ENCODE results near the gene ARHGAP19. TPM values are rescaled to one million over a fixed set of nuclear protein-coding genes. Genes with fewer than 3 reads are reported as not detected.

The ARHGAP19 gene
- polyA plus RNA-seq, 1 of the 3 experiments (the other 2 are of a cell fraction): 3.8 TPM

- Histone ChIP-seq H4K20me1 (ENCODE audit: insufficient read depth) (no peaks in the 10 kb centered on the region), H3K4me2 (no peak overlapping the region), H3K36me3 (replicated peaks in 1 of 2; ENCODE audit: control insufficient read depth in 1 of 2, insufficient read depth in 2 of 2, low read length in 1 of 2) (no peaks in the 10 kb centered on the region), H3K9me3 (no peaks in the 10 kb centered on the region), H3K9me2 (no peaks in the 10 kb centered on the region), H3K4me3 (ENCODE audit: low read depth in 2 of 2, low read length in 1 of 2) (no peak overlapping the region), H3K27me3 (ENCODE audit: insufficient read depth) (peaks cover 46% of the 10 kb centered on the region; the same call in 1 of the 2 replicates), H3K79me2 (ENCODE audit: insufficient read depth) (no peaks in the 10 kb centered on the region), H2AFZ (ENCODE audit: low read depth) (no peak overlapping the region), H3K4me1 (ENCODE audit: control insufficient read depth in 1 of 2, insufficient read depth in 2 of 2, low read depth in 1 of 2, low read length in 1 of 2) (peaks cover 0 to 70% of the 10 kb centered on the region in 2 experiments; a peak in 3 of 4 replicates), H3K9ac (no peak overlapping the region), H3F3A (replicated peaks; ENCODE audit: insufficient read depth) (no peaks in the 10 kb centered on the region), H3K27ac (ENCODE audit: low read depth in 2 of 2, low read length in 1 of 2) (peak overlapping the region in 1 of 2 experiments; percentile 97; a peak in 2 of 4 replicates)
- DNase-seq: no peak
- 56% methylated on average over 9 of the region's 10 CpGs for WGBS (ENCODE audit: low lambda C conversion rate)
- POLR2A ChIA-PET: no interaction called here
- CTCF ChIA-PET: interaction anchor here (0.5 to 27.2 kb wide), 8 partner anchors 8 to 106 kb away, joined by 3 to 460 read pairs (median 7); no protein-coding TSS in a partner anchor
- TF ChIP-seq FOXJ3 (CRISPR knock-in tag; IDR thresholded peaks at IDR 0.05): no peak
- TF ChIP-seq, protein P1, sequence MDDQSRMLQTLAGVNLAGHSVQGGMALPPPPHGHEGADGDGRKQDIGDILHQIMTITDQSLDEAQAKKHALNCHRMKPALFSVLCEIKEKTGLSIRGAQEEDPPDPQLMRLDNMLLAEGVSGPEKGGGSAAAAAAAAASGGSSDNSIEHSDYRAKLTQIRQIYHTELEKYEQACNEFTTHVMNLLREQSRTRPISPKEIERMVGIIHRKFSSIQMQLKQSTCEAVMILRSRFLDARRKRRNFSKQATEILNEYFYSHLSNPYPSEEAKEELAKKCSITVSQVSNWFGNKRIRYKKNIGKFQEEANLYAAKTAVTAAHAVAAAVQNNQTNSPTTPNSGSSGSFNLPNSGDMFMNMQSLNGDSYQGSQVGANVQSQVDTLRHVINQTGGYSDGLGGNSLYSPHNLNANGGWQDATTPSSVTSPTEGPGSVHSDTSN (IDR thresholded peaks at IDR 0.05): no peak
- no peak for TF ChIP-seq MAX (IDR thresholded peaks at IDR 0.05; ENCODE audit: low read depth)
- TF ChIP-seq RAD21 (IDR thresholded peaks at IDR 0.05; ENCODE audit: low read length): no peak
- TF ChIP-seq RFX5 (IDR thresholded peaks at IDR 0.05; ENCODE audit: low read length): no peak
- no peak for TF ChIP-seq FOSL2 (IDR thresholded peaks at IDR 0.05; ENCODE audit: borderline replicate concordance, low read depth)
- no peak for TF ChIP-seq MXI1 (IDR thresholded peaks at IDR 0.05; ENCODE audit: low read depth, low read length)
- no peak for TF ChIP-seq EP300 (IDR thresholded peaks at IDR 0.05; ENCODE audit: borderline replicate concordance in 1 of 2, low read depth in 1 of 2, low read length in 1 of 2)
- TF ChIP-seq, protein P2, sequence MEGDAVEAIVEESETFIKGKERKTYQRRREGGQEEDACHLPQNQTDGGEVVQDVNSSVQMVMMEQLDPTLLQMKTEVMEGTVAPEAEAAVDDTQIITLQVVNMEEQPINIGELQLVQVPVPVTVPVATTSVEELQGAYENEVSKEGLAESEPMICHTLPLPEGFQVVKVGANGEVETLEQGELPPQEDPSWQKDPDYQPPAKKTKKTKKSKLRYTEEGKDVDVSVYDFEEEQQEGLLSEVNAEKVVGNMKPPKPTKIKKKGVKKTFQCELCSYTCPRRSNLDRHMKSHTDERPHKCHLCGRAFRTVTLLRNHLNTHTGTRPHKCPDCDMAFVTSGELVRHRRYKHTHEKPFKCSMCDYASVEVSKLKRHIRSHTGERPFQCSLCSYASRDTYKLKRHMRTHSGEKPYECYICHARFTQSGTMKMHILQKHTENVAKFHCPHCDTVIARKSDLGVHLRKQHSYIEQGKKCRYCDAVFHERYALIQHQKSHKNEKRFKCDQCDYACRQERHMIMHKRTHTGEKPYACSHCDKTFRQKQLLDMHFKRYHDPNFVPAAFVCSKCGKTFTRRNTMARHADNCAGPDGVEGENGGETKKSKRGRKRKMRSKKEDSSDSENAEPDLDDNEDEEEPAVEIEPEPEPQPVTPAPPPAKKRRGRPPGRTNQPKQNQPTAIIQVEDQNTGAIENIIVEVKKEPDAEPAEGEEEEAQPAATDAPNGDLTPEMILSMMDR (IDR thresholded peaks at IDR 0.05): no peak
- no peak for TF ChIP-seq EZH2phosphoT487 (IDR thresholded peaks at IDR 0.05; ENCODE audit: borderline replicate concordance, low read depth)
- TF ChIP-seq, protein P3, sequence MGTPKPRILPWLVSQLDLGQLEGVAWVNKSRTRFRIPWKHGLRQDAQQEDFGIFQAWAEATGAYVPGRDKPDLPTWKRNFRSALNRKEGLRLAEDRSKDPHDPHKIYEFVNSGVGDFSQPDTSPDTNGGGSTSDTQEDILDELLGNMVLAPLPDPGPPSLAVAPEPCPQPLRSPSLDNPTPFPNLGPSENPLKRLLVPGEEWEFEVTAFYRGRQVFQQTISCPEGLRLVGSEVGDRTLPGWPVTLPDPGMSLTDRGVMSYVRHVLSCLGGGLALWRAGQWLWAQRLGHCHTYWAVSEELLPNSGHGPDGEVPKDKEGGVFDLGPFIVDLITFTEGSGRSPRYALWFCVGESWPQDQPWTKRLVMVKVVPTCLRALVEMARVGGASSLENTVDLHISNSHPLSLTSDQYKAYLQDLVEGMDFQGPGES (IDR thresholded peaks at IDR 0.05; ENCODE audit: low read depth, low read length): no peak
- no peak for TF ChIP-seq SMC3 (IDR thresholded peaks at IDR 0.05; ENCODE audit: low read depth, low read length)
- TF ChIP-seq YY1 (IDR thresholded peaks at IDR 0.05; ENCODE audit: low read depth): no peak
- no peak for TF ChIP-seq MEF2A (IDR thresholded peaks at IDR 0.05; ENCODE audit: borderline replicate concordance, low read depth)
- TF ChIP-seq JUND (IDR thresholded peaks at IDR 0.05): no peak
Observed at GRCh38 chr10:97182288-97182990, 110.0 kb downstream of the ARHGAP19 start.
